Gastrocnemius medialis (tissue), 4 donors: ENCODE measurements around the gene CA14.

ENCODE experiments used
- POLR2A ChIP-seq, 2 donors: fragments of 450-650 bp; IDR thresholded peaks; one replicate each; pipeline ENCODE4 v1.6.1; 2017; ENCODE audit warnings: antibody characterized with exemption in 2 of 2, mild to moderate bottlenecking in 2 of 2, moderate library complexity in 2 of 2
- TF ChIP-seq, protein P1 (sequence below), 5 experiments: fragments of 450-650 bp in 3 of 5; fragments of 200-600 bp in 2 of 5; sonication (generic) in 2 of 5; IDR thresholded peaks in 4 of 5; conservative IDR thresholded peaks in 1 of 5; 1 replicate in 4 of 5; 2 replicates in 1 of 5; pipeline ENCODE4 v1.5.1; 2016 to 2019; ENCODE audit warnings: antibody characterized with exemption in 5 of 5, mild to moderate bottlenecking in 3 of 5, moderate library complexity in 3 of 5

DNA sequence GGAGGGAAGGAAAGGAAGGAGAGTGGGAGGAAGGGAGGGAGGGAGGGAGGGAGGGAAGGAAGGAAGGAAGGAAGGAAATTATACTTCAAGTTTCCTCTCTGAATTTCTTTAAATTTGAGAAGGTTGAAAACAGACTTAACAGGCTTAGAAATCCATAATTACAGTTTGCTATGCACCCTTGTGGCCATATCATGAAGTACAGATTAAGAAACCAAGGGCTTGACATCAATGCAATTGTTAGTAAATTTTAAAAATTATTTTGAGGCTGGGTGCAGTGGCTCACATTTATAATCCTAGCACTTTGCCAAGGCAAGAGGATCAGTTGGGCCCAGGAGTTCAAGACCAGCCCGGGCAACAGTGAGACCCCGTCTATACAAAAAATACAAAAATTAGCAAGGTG lies 36.0 kb upstream of the CA14 start:
- TF ChIP-seq, protein P1, sequence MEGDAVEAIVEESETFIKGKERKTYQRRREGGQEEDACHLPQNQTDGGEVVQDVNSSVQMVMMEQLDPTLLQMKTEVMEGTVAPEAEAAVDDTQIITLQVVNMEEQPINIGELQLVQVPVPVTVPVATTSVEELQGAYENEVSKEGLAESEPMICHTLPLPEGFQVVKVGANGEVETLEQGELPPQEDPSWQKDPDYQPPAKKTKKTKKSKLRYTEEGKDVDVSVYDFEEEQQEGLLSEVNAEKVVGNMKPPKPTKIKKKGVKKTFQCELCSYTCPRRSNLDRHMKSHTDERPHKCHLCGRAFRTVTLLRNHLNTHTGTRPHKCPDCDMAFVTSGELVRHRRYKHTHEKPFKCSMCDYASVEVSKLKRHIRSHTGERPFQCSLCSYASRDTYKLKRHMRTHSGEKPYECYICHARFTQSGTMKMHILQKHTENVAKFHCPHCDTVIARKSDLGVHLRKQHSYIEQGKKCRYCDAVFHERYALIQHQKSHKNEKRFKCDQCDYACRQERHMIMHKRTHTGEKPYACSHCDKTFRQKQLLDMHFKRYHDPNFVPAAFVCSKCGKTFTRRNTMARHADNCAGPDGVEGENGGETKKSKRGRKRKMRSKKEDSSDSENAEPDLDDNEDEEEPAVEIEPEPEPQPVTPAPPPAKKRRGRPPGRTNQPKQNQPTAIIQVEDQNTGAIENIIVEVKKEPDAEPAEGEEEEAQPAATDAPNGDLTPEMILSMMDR (IDR thresholded peaks at IDR 0.05 in 4 of 5, conservative IDR thresholded peaks at IDR 0.05 in 1 of 5), result peak in 1 of 5 experiments; percentile 25
- TF ChIP-seq POLR2A (IDR thresholded peaks at IDR 0.05), result no peak
